HG02759 (cell line): ENCODE results near the gene APC2.
"Not testable (repeated sequence)": the region's sequence is repeated elsewhere in the genome, so short reads cannot be mapped to it uniquely, and the experiment has no call there.

Source experiments
- ATAC-seq: cut with Tn5 transposase; IDR thresholded peaks from one replicate; pipeline ENCODE4 v1.9.1; 2021; ENCODE audit warnings: mild to moderate bottlenecking, moderate library complexity; ENCODE audit not compliant: unreplicated experiment

Gene APC2

GRCh38 chr19:1509602-1510441 is 59.9 kb downstream of the APC2 start:
- no peak for ATAC-seq

DNA sequence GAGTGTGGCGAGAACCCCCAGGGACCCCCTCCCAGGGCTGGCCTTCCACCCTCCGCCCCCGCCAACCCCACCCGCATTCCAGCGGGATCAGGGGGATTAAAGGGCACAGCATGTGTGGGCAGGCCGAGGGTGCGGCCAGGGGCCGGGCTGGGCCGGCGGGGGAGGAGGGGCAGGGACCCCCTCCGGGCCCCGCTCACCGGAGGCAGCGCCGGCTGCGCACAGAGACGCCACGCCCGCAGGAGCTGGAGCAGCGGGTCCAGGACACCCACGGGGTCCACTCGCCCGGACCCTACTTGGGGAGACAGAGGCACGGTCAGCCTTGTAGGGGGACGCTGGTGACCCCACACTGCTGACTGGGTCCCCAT is 60.5 kb downstream of the APC2 start:
- no peak for ATAC-seq

- no peak for ATAC-seq
Observed at GRCh38 chr19:1510807-1511206, 60.9 kb downstream of the APC2 start.

GRCh38 chr19:1511318-1512317 is 61.7 kb downstream of the APC2 start:
- no peak for ATAC-seq

DNA sequence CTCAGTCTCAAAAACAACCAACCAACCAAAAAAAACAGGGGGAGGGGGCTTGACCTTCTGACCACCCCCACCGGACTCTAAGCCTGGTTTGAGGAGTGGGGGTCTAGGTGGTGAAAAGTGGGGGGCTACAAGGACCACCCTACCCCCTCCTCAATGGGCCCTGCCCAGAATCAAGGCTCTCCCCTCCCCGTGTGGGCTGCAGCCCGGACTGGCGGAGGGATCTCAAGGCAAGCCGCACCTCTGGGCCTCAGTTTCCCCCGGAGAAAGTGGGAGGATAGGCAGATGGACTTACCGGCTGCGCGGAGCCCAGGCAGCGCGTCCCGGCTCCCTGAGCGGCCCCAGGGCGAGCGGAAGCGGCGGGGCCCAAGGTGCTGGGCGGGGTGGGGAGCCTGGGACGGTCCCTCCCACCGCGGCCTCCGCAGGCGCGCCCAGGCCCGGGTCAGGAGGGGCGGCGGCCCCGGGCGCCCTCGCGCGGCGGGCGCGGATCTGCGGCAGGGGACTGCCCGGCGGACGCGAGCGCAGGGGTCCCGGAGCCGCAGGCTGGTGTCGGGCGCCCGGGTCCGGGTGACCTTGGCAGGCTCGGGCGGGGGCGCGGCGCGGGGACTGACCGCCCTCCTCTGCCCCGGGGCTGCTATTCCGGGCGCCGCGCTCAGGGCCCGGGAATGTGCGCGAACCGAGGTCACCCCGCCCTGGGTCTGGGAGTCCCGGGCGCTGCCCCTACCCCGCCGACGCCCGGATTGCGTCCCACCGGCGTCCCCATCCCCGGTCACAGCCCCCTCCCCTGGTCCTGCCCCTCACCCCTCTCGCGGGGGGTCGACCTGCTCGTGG is 63.0 kb downstream of the APC2 start, which contains the start of gene ADAMTSL5:
Gene ADAMTSL5, minus strand, starts transcription at position 349 of the 828 bp plus-strand sequence. CDS start 2,076 bp downstream, outside the sequence.
- no peak for ATAC-seq

DNA sequence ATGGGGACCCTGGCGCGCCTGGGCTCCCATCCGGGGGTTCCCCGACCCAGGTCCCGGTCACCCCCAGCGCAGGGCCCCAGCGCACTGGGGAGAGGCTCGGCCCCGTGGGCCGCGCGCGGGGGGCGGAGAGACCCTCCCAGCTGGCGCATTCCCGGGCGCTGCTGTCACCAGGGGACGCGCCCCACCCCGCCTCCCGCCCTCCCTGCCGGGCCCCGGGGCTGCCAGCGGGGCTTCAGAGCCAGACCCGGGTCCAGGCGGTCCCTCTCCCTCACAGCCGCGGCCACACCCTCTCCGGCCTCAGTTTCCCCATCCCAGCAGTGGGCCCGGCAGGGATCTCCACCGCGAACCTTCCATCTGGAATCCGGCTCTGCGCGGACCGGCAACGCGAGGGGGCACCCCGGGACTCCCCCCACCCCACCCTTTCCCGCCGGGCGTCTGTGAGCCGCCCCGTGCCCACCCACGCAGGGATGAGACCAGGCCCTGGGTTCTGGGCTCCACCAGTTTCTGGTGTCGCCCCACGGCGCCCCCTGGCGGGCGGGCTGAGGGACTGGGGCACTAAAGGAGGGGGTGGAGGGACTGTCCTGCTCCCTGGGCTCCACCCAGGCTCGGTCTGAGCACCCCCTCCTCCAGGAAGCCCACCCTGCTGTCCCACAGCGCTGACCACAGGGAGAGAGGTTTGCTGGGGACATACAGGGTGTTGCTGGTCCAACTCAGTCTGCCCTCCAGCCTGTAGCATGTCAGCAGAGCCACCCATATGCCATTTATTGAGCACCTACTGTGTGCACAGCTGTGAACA is 63.8 kb downstream of the APC2 start:
- no peak for ATAC-seq

DNA sequence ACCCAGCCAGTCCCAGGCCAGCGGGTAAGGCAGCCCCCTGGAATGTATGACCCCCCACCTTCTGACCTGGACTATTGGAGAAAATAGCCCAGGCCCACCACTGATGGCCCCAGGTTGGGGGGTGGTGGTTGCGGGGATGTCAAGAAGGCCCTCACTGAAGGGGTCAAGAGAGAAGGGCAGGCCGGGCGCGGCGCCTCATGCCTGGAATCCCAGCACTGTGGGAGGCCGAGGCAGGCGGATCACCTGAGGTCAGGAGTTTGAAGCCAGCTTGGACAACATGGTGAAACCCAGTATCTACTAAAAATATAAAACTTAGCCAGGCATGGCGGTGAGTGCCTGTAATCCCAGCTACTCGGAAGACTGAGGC is 64.4 kb downstream of the APC2 start:
- ATAC-seq, result no peak

DNA sequence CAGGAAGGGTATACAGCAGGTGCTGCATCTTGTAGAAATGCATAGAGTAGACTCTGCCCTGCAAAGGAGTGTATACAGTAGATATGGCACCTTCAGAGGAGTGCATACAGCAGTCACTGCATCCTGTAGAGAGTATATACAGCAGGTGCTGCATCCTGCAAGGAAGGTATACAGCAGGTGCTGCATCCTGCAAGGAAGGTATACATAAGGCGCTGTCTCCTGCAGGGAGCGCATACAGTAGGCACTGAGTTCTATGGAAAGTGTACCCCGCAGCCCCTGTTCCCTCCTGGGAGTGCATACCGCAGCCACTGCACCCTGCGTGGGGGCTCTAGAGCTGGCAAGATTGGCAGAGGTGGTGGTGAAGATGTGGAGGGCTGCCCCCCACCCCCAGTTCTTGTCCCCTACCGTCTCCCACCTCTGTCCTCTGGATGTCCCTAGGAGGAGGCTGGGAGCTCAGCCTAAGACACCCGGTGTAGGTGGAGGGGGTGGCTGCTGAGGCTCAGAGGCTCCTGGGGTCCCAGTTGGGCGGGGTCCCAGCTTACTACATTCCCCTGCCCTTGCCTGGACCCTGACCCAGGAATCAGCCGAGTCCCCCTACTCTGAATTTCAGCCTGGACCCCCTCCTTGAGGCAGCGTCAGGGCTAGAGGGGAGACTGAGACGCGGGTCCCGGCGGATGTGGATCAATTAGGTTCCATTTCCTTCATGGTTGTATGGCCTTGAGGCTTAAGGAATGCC is 65.2 kb downstream of the APC2 start:
- ATAC-seq, result no peak

DNA sequence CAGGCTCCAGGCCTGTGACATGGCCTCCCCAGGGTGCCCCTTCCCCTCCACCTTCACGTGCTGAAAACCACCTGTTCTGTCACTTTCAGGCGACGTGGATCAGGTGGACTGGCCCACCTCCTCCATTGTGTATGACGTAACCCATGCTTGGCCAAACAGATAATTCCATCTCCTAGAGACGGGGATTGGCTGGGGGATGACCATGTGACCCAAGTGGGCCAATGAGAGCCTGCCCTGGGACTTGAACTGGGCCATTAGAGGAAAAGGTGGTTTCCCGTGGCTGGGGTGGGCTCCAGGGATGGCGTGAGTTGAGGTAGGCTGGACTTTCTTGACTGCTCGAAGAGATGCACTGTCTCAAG is 66.5 kb downstream of the APC2 start:
- no peak for ATAC-seq

DNA sequence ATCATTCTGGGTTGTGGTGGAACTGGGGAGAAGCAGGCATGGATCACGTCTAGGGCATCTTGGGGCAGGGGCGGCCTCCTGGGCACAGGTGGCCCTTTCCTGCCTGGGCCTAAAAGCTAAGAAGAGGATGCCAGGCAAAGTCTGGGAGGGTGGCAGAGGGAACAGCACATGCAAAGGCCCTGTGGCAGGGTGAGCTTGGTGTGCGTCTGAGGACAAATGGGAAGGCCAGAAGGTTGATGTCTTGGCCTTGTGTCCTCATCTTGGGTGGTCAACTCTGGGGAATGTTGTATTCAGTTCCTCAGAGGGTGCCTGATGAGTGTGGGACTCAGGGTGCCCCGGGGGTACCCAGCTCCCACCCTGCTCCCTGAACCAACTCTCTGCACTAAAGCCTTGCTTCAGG is 68.5 kb downstream of the APC2 start:
- ATAC-seq, result no peak

GRCh38 chr19:1519802-1520201 is 69.9 kb downstream of the APC2 start:
- ATAC-seq, result not testable (repeated sequence)

DNA sequence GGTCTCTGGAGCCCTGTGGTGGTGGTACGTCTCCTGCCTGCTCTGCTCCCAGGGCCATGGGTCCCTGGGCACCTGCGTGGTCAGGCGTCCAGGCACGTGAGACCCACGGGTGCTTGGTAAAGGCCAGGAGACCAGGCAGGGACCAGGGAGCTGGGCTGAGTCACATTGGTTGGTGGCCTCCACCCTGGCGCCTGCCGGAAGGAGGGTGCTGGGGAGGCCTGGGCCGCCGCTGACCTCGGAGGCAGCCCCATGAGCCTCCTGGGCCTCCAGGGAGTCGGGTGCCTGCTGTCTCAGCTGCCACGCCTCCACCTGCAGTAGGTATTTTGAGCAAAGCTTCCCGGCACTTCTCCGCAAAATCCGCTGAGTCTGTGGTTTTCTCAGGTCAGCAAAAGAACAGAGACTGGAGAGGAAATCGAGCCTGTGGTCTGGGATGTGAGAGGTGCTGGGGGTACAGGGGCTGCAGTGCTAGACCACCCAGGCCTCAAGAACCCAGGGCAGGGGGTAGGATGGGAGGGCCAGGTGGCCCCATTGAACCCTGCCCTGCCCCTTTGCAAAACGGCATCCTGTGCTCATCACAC is 70.4 kb downstream of the APC2 start:
- no peak for ATAC-seq

DNA sequence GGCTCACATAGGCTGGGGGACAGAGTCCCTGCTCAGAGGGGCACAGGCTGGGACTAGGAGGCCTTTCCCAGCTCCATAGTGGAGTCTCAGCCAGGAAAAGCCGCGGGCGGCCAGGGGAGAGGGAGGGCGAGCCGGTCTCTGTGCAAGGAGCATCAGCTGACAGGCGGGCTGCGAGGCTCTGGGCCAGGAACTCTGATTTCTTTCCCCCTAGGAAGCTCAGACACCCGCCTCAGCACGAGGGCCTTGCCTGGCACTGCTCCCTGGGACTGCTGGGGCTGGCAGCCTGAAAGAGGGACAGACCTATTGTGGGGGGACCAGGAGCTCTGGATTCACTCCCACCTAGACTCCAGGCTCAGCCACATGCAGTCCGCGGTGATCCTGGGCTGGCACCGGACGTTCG is 71.7 kb downstream of the APC2 start:
- ATAC-seq, result no peak

- ATAC-seq, result no peak
Observed at GRCh38 chr19:1522061-1522460, 72.1 kb downstream of the APC2 start.

DNA sequence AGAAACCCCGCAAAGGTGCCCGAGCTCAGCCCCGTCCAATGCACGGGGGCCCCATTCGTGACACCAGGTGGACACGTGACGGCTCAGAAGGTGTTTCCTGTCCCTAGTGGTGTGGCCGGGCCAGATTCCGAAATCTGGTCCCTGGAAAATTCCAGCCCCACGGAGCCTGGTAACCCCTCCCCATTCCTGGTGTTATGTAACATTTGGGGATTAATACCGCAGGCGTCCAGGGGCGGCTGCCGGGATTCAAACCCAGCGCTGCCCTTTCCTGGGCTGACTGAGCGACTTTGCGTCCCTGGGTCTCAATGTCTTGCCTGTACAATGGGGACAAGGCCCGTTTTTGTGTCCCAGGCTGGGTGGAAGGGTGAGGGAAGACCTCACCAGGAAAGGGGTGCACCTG is 72.9 kb downstream of the APC2 start:
- ATAC-seq, result no peak
